Measurements from ENCODE around the gene SMYD1.
A peak's percentile ranks its signal among the peaks of the same experiment; 100 is the strongest.

SMYD1 gene

DNA sequence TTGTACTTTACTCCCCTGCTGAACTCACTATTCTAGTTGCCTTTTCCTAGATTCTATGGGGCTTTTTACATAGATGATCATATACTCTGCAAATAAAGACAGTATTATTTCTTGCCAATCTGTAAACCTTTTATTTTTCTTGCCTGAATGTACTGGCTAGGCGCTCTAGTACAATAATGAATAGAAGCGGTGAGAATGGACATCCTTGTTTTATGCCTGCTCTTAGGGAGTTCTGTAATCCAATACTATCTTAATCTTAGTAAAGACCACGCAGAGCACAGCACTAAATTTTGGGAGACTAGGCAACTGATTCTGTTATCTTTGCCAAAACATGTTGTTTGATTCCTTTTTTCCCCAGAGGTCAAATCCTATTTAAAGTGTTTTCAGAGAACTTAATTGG is 19.1 kb upstream of the SMYD1 start:
- TF ChIP-seq, protein P1, sequence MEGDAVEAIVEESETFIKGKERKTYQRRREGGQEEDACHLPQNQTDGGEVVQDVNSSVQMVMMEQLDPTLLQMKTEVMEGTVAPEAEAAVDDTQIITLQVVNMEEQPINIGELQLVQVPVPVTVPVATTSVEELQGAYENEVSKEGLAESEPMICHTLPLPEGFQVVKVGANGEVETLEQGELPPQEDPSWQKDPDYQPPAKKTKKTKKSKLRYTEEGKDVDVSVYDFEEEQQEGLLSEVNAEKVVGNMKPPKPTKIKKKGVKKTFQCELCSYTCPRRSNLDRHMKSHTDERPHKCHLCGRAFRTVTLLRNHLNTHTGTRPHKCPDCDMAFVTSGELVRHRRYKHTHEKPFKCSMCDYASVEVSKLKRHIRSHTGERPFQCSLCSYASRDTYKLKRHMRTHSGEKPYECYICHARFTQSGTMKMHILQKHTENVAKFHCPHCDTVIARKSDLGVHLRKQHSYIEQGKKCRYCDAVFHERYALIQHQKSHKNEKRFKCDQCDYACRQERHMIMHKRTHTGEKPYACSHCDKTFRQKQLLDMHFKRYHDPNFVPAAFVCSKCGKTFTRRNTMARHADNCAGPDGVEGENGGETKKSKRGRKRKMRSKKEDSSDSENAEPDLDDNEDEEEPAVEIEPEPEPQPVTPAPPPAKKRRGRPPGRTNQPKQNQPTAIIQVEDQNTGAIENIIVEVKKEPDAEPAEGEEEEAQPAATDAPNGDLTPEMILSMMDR (IDR thresholded peaks at IDR 0.05; ENCODE audit: insufficient read depth, low read depth, low read length, missing control alignments): no peak
- H3K4me3 ChIP-seq (ENCODE audit: low read depth, low read length): no peak overlapping the region
- DNase-seq (ENCODE audit: low read depth): no peak

DNA sequence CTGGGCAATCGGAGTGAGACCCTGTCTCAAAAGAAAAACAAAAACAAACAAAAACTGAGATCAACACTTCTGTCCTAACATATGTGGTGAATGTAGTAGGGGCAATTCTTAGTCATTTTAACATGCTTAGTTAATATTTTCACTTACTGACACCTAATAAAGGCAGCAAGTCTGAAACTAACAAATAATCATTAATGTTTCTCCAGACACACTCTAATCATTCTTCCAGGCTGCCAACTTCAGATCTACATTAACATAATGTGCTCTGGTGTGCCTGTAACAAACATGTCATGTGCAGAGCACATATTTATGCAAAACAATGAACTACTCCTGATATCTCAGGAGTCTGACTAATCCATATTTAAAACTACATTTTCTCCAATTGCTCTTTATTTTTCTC is 18.0 kb upstream of the SMYD1 start:
- no peak for DNase-seq (ENCODE audit: low read depth)
- TF ChIP-seq, protein P1 (IDR thresholded peaks at IDR 0.05; ENCODE audit: insufficient read depth, low read depth, low read length, missing control alignments): no peak
- H3K4me3 ChIP-seq (ENCODE audit: low read depth, low read length): no peak overlapping the region

DNA sequence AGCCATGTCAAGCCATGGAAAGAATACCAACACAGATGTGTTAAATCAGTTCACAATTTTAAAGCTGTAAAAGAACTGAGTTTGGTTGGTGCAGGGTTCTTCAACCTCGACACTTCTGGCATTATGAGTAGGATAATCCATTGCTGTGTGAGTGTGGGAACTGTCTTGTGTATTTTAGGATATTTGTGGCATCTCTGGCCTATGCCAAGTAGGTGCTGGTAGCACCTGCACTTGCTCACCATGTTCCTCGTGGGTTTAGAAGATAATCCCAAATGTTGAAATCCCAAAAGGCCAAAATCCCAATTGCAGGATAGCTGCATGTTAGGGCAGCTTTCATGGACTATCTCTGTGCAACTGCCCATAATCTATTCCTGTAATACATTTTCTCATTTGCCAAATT is 15.8 kb upstream of the SMYD1 start:
- no peak for DNase-seq (ENCODE audit: low read depth)
- H3K4me3 ChIP-seq (ENCODE audit: low read depth, low read length): no peak overlapping the region
- TF ChIP-seq, protein P1 (IDR thresholded peaks at IDR 0.05; ENCODE audit: insufficient read depth, low read depth, low read length, missing control alignments): no peak

DNA sequence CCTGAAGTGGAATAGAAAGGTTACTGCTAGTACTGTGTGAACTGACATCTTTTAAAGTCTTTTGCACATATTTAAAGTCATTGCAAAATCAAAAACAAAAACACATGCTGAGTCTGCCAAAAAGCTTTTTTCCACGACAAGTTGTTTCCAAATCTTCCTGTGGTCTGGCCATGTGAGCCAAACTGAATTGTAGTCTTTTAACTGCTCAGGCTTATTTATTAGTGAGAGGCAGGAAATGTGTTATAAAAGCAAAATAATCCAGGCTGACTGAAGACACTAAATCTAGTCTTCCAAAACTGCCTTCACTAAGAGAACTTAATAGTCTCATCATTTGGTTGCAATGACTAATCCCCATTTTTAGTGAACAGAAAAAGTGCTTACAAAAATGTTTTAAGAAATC is 14.3 kb upstream of the SMYD1 start:
- TF ChIP-seq, protein P1 (IDR thresholded peaks at IDR 0.05; ENCODE audit: insufficient read depth, low read depth, low read length, missing control alignments): no peak
- H3K4me3 ChIP-seq (ENCODE audit: low read depth, low read length): no peak overlapping the region
- DNase-seq (ENCODE audit: low read depth): no peak

DNA sequence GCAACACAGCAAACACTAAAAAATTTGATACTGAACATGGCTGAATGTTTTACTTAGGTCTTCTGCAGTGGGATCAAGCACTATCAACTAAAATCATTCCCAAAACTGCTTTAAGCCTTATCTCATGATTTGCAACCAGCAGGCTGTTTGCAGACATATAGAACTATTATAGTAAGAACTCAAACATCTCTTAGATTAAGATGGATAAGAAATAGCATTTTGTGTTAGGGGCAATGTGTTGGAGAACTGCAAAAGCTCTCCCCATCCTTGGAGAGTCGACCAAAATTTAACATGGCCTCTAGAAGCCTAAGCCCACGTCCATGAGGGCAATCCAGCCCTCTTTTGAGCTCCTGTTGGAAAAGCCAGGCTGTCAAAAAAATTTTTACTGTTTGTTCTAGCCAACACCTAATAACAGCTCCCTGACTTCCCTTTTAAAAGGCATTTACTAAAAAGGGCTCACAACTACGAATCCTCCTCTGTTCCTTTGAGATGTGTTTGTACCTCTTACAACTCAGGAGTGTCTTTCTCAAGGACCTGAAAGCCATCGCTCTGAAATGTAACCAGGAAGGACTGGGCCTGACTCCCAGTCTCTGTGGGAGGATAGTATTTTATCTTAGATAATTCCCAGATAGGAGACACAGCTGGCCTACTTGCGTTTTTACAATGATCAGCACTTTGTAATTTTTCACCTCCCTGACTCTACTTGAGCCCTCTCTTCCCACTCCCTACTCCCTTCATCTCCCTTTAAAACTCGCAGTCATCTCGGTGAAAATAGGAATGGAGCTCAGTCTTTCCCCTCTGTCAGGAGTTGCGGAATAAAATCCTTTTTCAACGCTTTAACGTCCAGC is 13.5 kb upstream of the SMYD1 start:
- DNase-seq (ENCODE audit: low read depth): no peak
- H3K4me3 ChIP-seq (ENCODE audit: low read depth, low read length): peak overlapping the region; percentile 98
- TF ChIP-seq, protein P1 (IDR thresholded peaks at IDR 0.05; ENCODE audit: insufficient read depth, low read depth, low read length, missing control alignments): no peak

DNA sequence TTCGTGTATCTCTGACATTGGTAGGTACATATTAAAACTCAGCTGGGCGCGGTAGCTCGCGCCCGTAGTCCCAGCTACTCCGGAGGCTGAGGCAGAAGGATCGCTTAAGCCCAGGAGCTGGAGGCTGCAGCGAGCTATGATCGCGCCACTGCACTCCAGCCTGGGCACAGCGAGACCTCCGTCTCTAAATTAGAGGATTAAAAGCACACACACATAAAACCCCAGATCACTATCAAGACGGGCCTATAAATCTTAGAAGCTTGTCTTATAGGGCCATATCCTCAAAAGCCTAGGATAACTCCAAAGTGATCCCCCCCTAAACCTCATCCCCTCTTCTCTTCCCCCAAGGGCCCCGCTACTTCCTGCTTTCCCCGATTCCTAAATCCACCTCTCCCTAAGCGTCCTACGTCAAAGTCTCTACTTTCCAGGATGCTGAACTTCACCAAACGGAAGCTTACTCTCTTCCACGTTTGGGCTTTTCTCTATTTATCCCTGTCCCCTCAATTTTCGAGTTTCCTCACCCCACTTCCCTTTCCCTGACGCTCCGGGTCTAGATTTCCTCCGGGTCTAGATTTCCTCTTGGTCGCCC is 12.7 kb upstream of the SMYD1 start:
- peak overlapping the region; percentile 98 for H3K4me3 ChIP-seq (ENCODE audit: low read depth, low read length)
- peak; percentile 27 for DNase-seq (ENCODE audit: low read depth)

More for the DNA sequence above, 12.7 kb upstream of the SMYD1 start:
- TF ChIP-seq, protein P1 (IDR thresholded peaks at IDR 0.05; ENCODE audit: insufficient read depth, low read depth, low read length, missing control alignments): no peak

Measured in GM12865 (cell line).